Loucy (cell line): Measurements from ENCODE around the gene EGFLAM.

Experiments used
- H2AFZ ChIP-seq: fragments of 200-600 bp; sonication (generic); 2 replicates; pipeline ENCODE4 v1.6.0; 2016; ENCODE audit warnings: antibody characterized with exemption, mild to moderate bottlenecking, low read length, moderate library complexity
- H3F3A ChIP-seq: fragments of 200-600 bp; 2 replicates; pipeline ENCODE4 v1.6.0; 2016; ENCODE audit warnings: antibody characterized with exemption, low read depth, mild to moderate bottlenecking
- H3K27me3 ChIP-seq: fragments of 200-600 bp; sonication (generic); 2 replicates; pipeline ENCODE4 v1.6.1; 2014; ENCODE audit warnings: low read length, mild to moderate bottlenecking; ENCODE audit not compliant: insufficient read depth, poor library complexity, severe bottlenecking
- H3K36me3 ChIP-seq: fragments of 200-600 bp; sonication (generic); 2 replicates; pipeline ENCODE4 v1.6.1; 2016; ENCODE audit warnings: low read length; ENCODE audit not compliant: insufficient read depth
- H3K4me1 ChIP-seq: fragments of 200-600 bp; sonication (generic); 2 replicates; pipeline ENCODE4 v1.5.1; 2014; ENCODE audit warnings: low read length, mild to moderate bottlenecking; ENCODE audit not compliant: insufficient read depth, poor library complexity, severe bottlenecking
- H3K4me2 ChIP-seq: fragments of 200-600 bp; sonication (generic); 2 replicates; pipeline ENCODE4 v1.6.0; 2014; ENCODE audit warnings: antibody characterized with exemption, low read length, low read depth, mild to moderate bottlenecking; ENCODE audit not compliant: poor library complexity, severe bottlenecking
- H3K4me3 ChIP-seq: fragments of 200-600 bp; sonication (generic); 2 replicates; pipeline ENCODE4 v1.5.1; 2014; ENCODE audit warnings: low read length, mild to moderate bottlenecking, mixed read lengths; ENCODE audit not compliant: poor library complexity, severe bottlenecking
- H3K79me2 ChIP-seq: fragments of 200-600 bp; sonication (generic); 2 replicates; pipeline ENCODE4 v1.6.1; 2014; ENCODE audit warnings: low read length; ENCODE audit not compliant: insufficient read depth
- H3K9ac ChIP-seq: fragments of 200-600 bp; sonication (generic); 2 replicates; pipeline ENCODE4 v1.6.0; 2014; ENCODE audit warnings: mild to moderate bottlenecking, low read depth, low read length, moderate library complexity; ENCODE audit not compliant: poor library complexity, severe bottlenecking
- H3K9me2 ChIP-seq: fragments of 200-600 bp; sonication (generic); replicated peaks from 2 replicates; pipeline ENCODE4 v1.6.1; 2016; ENCODE audit warnings: low read depth, low read length, mixed read lengths
- H3K9me3 ChIP-seq: fragments of 200-600 bp; sonication (generic); 2 replicates; pipeline ENCODE4 v1.6.1; 2014; ENCODE audit warnings: mild to moderate bottlenecking, antibody characterized with exemption, low read length, low read depth; ENCODE audit not compliant: insufficient read depth
- H4K20me1 ChIP-seq: fragments of 200-600 bp; sonication (generic); 2 replicates; pipeline ENCODE4 v1.6.0; 2014; ENCODE audit warnings: antibody characterized with exemption, low read length, mild to moderate bottlenecking; ENCODE audit not compliant: insufficient read depth, poor library complexity, severe bottlenecking
- CTCF ChIP-seq: fragments of 200-600 bp; sonication (generic); conservative IDR thresholded peaks from 2 replicates; pipeline ENCODE4 v1.5.1; 2014; ENCODE audit warnings: mild to moderate bottlenecking, antibody characterized with exemption, low read length
- EZH2phosphoT487 ChIP-seq: fragments of 200-600 bp; IDR thresholded peaks from 2 replicates; pipeline ENCODE4 v1.6.1; 2018; ENCODE audit warnings: antibody characterized with exemption, mild to moderate bottlenecking, moderate library complexity, borderline replicate concordance

The EGFLAM gene

DNA sequence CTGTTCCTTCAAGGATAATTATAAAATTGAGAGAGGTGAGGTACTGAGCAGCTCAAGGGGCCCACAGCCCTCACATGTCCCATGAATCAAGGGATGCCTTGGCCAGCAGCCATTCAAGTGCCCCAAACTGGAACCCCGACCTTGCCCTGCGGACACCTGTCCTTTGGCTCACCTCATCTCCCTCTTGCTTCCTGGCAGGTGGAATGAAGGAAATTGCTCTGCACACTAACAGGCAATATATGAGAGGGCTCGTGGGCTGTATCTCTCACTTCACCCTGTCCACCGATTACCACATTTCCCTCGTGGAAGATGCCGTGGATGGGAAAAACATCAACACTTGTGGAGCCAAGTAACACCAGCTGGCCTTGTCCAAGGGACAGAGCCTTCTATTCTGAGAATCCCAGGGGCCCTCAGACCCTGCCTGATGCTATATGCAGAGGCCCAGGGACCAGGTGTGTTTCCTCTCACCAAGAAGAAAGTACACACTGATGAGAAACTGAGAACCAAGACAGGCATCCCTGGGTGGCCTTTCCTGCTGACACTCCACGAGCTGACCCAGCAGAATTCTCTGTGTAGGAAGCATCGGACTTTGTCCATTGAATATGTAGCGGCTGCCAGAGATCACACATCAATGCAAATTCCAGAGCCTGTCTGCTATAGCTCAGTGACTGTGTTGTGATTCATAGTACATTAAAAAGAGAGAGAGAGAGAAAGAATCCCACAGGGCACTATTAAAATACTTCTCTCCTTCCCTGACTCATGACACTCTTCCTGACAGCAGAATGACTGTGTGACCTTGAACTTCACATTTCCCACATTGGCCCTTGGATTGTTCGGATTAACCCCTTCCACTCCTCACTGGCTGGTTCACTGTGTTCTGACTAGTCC, 205.5 kb downstream of the EGFLAM start:
- Histone ChIP-seq H3K79me2 (no peaks in the 10 kb centered on the region), H3K27me3 (peaks cover 77% of the 10 kb centered on the region), H4K20me1 (no peaks in the 10 kb centered on the region), H3F3A (no peaks in the 10 kb centered on the region), H3K9me2 (no peaks in the 10 kb centered on the region), H3K4me1 (no peaks in the 10 kb centered on the region), H3K9me3 (no peaks in the 10 kb centered on the region), H3K4me2 (no peak overlapping the region), H3K36me3 (no peaks in the 10 kb centered on the region), H3K9ac (no peak overlapping the region), H2AFZ (no peak overlapping the region), H3K4me3 (no peak overlapping the region)
- TF ChIP-seq EZH2phosphoT487 (no peak), CTCF (no peak)

DNA sequence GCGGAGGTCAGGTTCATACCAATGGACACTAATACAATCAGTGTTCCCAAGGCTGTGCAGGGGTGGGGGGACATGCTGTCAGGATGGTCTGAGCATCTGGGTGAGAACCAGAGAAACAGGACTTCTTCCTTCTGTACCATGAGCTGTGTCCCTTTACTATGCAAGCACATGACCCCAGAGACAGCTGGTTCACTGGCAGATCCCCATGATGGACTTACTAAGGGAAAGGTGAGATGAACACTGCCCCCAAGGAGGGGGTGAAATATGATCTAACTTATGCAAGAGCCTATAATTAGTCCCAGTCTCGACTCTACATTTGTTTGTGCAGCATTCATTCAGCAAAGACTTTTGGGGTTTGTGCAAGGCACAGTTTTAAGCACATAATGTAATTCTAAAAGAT, 206.7 kb downstream of the EGFLAM start:
- no peak for TF ChIP-seq CTCF
- no peak for TF ChIP-seq EZH2phosphoT487
- Histone ChIP-seq H2AFZ (no peak overlapping the region), H3K4me1 (no peaks in the 10 kb centered on the region), H3K4me3 (no peak overlapping the region), H3K79me2 (no peaks in the 10 kb centered on the region), H3K9ac (no peak overlapping the region), H3K9me2 (no peaks in the 10 kb centered on the region), H4K20me1 (no peaks in the 10 kb centered on the region), H3K4me2 (no peak overlapping the region), H3K9me3 (no peaks in the 10 kb centered on the region), H3K36me3 (no peaks in the 10 kb centered on the region), H3F3A (no peaks in the 10 kb centered on the region), H3K27me3 (peaks cover 70% of the 10 kb centered on the region)

DNA sequence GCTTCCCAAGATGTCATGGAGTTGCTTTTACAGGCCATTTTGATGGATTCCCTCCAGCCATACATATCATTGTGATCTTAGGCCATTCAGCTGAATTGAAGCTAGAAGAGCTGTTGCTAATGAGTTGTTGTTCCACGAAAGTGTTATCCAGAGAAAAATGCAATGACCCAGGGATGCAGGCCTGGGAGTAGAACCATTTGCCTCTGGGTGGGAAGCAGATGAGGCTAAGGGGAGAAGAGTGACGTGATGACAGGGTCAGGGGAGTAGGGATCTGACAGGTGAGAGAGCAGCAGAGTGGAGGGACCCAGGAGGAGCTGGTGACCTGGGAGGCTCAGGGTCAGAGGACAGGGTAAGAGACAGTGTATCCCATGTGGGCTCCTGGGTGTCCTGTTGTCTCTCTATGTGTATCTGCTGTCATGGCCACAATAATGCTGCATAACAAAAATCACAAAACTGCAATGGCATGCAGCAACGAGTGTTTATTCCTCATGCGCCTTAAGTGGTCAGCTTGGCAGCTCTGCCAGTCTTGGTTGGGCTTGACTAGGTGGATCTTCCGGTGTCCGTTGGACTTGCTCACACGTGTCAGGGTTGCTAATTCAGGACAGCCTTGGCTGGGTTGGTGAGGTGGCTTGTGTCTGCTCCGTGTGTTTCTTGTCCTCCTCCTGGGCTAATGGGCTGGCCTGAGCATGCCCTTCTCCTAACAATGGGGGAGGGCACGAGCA, 207.5 kb downstream of the EGFLAM start:
- Histone ChIP-seq H3K27me3 (peaks cover 62% of the 10 kb centered on the region), H3K4me2 (no peak overlapping the region), H2AFZ (no peak overlapping the region), H3K36me3 (no peaks in the 10 kb centered on the region), H3F3A (no peaks in the 10 kb centered on the region), H3K79me2 (no peaks in the 10 kb centered on the region), H3K9ac (no peak overlapping the region), H3K9me3 (no peaks in the 10 kb centered on the region), H3K9me2 (no peaks in the 10 kb centered on the region), H3K4me3 (no peak overlapping the region), H4K20me1 (no peaks in the 10 kb centered on the region), H3K4me1 (no peaks in the 10 kb centered on the region)
- TF ChIP-seq CTCF (no peak), EZH2phosphoT487 (no peak)
